Neutrophil (primary cell): ENCODE measurements around the gene BABAM2.
"Not testable (repeated sequence)": the region's sequence is repeated elsewhere in the genome, so short reads cannot be mapped to it uniquely, and the experiment has no call there.

Experiments
- H3K27ac ChIP-seq: fragments of 200-600 bp; sonication (generic); 2 replicates; pipeline ENCODE4 v1.5.1; 2016; ENCODE audit warnings: mild to moderate bottlenecking, moderate library complexity
- H3K27me3 ChIP-seq: fragments of 200-600 bp; sonication (generic); 2 replicates; pipeline ENCODE4 v1.6.0; 2016; ENCODE audit warnings: mild to moderate bottlenecking
- H3K36me3 ChIP-seq: fragments of 200-600 bp; sonication (generic); 2 replicates; pipeline ENCODE4 v1.5.1; 2017
- H3K4me1 ChIP-seq, 2 experiments: fragments of 200-600 bp in 1 of 2; sonication (generic) in 1 of 2; 1 replicate in 1 of 2; 2 replicates in 1 of 2; pipeline versions ENCODE4 v1.5.1 to v1.6.1; 2013 to 2016; ENCODE audit warnings: low read depth in 1 of 2, low read length in 1 of 2, mild to moderate bottlenecking in 1 of 2, moderate library complexity in 1 of 2; ENCODE audit not compliant: control insufficient read depth in 1 of 2, insufficient read depth in 1 of 2
- H3K4me3 ChIP-seq, 2 experiments: fragments of 200-600 bp in 1 of 2; sonication (generic) in 1 of 2; 1 replicate in 1 of 2; 2 replicates in 1 of 2; pipeline ENCODE4 v1.5.1; 2013 to 2016; ENCODE audit warnings: low read depth in 1 of 2, low read length in 1 of 2, mild to moderate bottlenecking in 1 of 2, moderate library complexity in 1 of 2
- H3K9me3 ChIP-seq: fragments of 200-600 bp; sonication (generic); 2 replicates; pipeline ENCODE4 v1.5.1; 2016
- TF ChIP-seq, protein P1 (sequence below): fragments of 200-600 bp; sonication (generic); IDR thresholded peaks from 2 replicates; pipeline ENCODE4 v1.5.1; 2016; ENCODE audit warnings: antibody characterized with exemption

BABAM2 gene

DNA sequence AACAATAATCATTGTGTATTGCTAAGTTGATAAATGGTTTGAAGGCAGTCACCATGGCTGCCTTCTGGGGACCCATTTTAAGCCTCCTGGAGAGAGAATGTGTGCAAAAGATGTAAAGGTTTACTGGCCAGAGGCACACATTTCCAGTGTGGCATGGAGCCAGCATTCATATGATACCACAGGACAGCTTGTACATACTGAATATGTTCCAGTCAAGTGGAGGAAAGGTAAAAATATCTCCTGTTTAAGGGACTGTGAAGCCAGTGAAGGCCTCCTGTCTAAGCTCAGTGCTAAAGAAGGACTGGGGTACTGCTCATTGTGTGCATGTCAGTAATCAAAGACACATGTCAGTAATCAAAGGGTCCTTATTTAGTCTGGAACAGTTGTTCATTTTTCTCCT lies 119.2 kb downstream of the BABAM2 start:
- H3K27ac ChIP-seq = no peak overlapping the region
- TF ChIP-seq, protein P1, sequence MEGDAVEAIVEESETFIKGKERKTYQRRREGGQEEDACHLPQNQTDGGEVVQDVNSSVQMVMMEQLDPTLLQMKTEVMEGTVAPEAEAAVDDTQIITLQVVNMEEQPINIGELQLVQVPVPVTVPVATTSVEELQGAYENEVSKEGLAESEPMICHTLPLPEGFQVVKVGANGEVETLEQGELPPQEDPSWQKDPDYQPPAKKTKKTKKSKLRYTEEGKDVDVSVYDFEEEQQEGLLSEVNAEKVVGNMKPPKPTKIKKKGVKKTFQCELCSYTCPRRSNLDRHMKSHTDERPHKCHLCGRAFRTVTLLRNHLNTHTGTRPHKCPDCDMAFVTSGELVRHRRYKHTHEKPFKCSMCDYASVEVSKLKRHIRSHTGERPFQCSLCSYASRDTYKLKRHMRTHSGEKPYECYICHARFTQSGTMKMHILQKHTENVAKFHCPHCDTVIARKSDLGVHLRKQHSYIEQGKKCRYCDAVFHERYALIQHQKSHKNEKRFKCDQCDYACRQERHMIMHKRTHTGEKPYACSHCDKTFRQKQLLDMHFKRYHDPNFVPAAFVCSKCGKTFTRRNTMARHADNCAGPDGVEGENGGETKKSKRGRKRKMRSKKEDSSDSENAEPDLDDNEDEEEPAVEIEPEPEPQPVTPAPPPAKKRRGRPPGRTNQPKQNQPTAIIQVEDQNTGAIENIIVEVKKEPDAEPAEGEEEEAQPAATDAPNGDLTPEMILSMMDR = no peak
- H3K4me1 ChIP-seq = no peaks in the 10 kb centered on the region
- no peaks in the 10 kb centered on the region for H3K27me3 ChIP-seq
- H3K9me3 ChIP-seq = no peaks in the 10 kb centered on the region
- H3K36me3 ChIP-seq = no peaks in the 10 kb centered on the region
- no peak overlapping the region for H3K4me3 ChIP-seq

DNA sequence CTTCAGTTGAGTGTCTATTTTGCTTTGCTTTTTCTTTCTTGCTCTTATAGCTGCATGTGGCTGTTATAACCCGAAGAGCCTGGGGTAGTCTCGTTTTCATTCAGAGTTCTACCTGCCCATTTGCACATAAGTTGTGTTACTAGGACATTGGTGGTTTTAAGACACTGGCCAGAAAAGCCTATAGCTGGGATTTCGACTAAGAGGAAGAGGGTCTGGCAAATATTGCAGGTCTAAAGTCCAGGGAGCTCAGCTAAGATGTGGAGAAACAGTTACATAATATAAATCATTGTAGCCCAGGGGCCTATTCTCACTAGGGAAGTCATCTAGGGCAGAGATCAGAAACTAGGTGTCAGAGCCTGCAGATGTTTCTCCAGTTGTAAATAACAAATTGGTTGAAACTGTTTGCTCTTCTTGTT lies 120.8 kb downstream of the BABAM2 start:
- Histone ChIP-seq H3K4me3 (no peak overlapping the region), H3K36me3 (no peaks in the 10 kb centered on the region), H3K4me1 (no peaks in the 10 kb centered on the region), H3K9me3 (no peaks in the 10 kb centered on the region), H3K27ac (no peak overlapping the region), H3K27me3 (no peaks in the 10 kb centered on the region)
- TF ChIP-seq, protein P1 = no peak

GRCh38 chr2:28018474-28018873 lies 127.9 kb downstream of the BABAM2 start:
- H3K9me3 ChIP-seq, H3K36me3 ChIP-seq, H3K27ac ChIP-seq, H3K4me1 ChIP-seq, H3K27me3 ChIP-seq, H3K4me3 ChIP-seq: not testable (repeated sequence)

DNA sequence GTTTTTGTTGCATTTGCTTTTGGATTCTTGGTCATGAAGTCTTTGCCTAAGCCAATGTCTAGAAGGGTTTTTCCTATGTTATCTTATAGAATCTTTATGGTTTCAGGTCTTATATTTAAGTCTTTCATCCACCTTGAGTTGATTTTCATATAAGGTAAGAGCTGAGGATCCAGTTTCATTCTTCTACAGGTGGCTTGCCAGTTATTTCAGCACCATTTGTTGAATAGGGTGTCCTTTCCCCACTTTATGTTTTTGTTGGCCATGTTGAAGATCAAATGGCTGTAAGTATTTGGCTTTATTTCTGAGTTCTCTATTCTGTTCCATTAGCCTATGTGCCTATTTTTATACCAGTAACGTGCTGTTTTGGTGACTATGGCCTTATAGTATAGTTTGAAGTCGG lies 129.0 kb downstream of the BABAM2 start:
- not testable (repeated sequence) for H3K27ac ChIP-seq, H3K4me1 ChIP-seq, H3K27me3 ChIP-seq, H3K9me3 ChIP-seq, H3K36me3 ChIP-seq, H3K4me3 ChIP-seq

DNA sequence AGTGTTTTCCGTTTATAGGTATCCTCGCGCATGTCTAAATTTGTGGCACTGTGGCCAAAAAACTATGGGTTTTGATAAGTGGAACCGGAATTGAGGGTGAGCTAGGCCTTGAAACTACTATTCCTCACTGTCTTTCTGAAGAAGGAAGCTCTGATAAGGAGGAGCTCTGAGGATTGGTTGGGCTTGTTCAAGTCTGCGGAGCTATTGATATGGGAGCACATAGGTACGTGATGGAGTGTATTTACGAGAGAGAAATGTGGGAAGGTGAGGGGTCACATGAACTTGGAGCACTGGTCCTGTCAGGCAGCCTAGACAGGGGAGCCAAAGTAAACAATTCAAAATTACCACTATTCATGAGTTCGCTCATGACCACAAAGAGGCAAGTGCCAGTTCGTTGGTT lies 131.4 kb downstream of the BABAM2 start:
- Histone ChIP-seq H3K9me3 (no peaks in the 10 kb centered on the region), H3K36me3 (no peaks in the 10 kb centered on the region), H3K4me3 (no peak overlapping the region), H3K27me3 (no peaks in the 10 kb centered on the region), H3K27ac (no peak overlapping the region), H3K4me1 (no peaks in the 10 kb centered on the region)
- TF ChIP-seq, protein P1 = no peak

DNA sequence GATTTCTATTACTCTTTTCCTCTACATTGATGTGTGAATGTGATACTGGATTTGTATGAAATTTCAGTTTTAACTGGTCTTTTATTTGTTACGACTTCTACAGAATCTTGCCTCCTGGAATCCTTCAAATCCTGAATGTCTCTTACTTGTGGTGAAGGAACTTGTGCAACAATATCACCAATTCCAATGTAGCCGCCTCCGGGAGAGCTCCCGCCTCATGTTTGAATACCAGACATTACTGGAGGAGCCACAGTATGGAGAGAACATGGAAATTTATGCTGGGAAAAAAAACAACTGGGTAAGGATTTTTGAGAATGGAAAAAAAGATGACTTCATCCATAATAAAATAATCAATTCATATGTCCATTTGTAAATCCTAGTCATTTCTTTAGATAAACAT lies 134.6 kb downstream of the BABAM2 start:
- H3K9me3 ChIP-seq = no peaks in the 10 kb centered on the region
- TF ChIP-seq, protein P1 = no peak
- H3K4me1 ChIP-seq = no peaks in the 10 kb centered on the region

DNA sequence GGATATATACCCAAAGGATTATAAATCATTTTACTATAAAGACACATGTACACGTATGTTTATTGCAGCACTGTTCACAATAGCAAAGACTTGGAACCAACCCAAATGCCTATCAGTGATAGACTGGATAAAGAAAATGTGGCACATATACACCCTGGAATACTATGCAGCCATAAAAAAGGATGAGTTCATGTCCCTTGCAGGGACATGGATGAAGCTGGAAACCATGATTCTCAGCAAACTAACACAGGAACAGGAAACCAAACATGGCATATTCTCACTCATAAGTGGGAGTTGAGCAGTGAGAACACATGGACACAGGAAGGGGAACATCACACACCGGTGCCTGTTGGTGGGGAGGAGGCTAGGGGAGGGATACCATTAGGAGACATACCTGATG lies 135.7 kb downstream of the BABAM2 start:
- H3K27ac ChIP-seq, H3K4me1 ChIP-seq, H3K36me3 ChIP-seq, H3K9me3 ChIP-seq, H3K27me3 ChIP-seq, H3K4me3 ChIP-seq: not testable (repeated sequence)

More for the DNA sequence above, 134.6 kb downstream of the BABAM2 start:
- Histone ChIP-seq H3K4me3 (no peak overlapping the region), H3K36me3 (no peaks in the 10 kb centered on the region), H3K27ac (no peak overlapping the region), H3K27me3 (no peaks in the 10 kb centered on the region)
